Keratinocyte (primary cell): ENCODE data around the gene ZNF143. TPM values are rescaled to one million over a fixed set of nuclear protein-coding genes. Genes with fewer than 3 reads are reported as not detected.
"Not testable (repeated sequence)": the region's sequence is repeated elsewhere in the genome, so short reads cannot be mapped to it uniquely, and the experiment has no call there.

Experiments
- DNase-seq: peaks from one replicate; pipeline ENCODE4 v3.0.0-alpha.2; 2011; ENCODE audit warnings: low read depth, missing footprints, low spot score
- FAIRE-seq: peaks from 2 replicates; lab custom pipeline; 2011; peaks lifted over from hg19 to GRCh38; lab: Jason Lieb, UNC
- H2AFZ ChIP-seq: 2 replicates; pipeline ENCODE4 v1.6.0; 2012; ENCODE audit warnings: low read length, control low read depth, inconsistent platforms; ENCODE audit not compliant: control insufficient read depth
- H3K27ac ChIP-seq: 2 replicates; pipeline ENCODE4 v1.5.1; 2011; ENCODE audit warnings: low read length; ENCODE audit not compliant: control insufficient read depth, insufficient read depth
- H3K27me3 ChIP-seq: 3 replicates; pipeline ENCODE4 v1.6.0; 2011; ENCODE audit warnings: low read length; ENCODE audit not compliant: control insufficient read depth, insufficient read depth; ENCODE audit errors: extremely low read depth
- H3K36me3 ChIP-seq, 2 experiments: 2 replicates in 1 of 2; 3 replicates in 1 of 2; pipeline ENCODE4 v1.5.1; 2011; ENCODE audit warnings: low read length in 2 of 2, mild to moderate bottlenecking in 1 of 2; ENCODE audit not compliant: control insufficient read depth in 2 of 2, insufficient read depth in 2 of 2; ENCODE audit errors: extremely low read depth in 1 of 2
- H3K4me1 ChIP-seq: 3 replicates; pipeline ENCODE4 v1.5.1; 2011; ENCODE audit warnings: low read length; ENCODE audit not compliant: control insufficient read depth, insufficient read depth; ENCODE audit errors: extremely low read depth
- H3K4me2 ChIP-seq: 3 replicates; pipeline ENCODE4 v1.6.0; 2011; ENCODE audit warnings: low read depth, low read length; ENCODE audit not compliant: control insufficient read depth, insufficient read depth; ENCODE audit errors: extremely low read depth
- H3K4me3 ChIP-seq, 3 experiments: fragments of 200-600 bp in 1 of 3; sonication (generic) in 1 of 3; 2 replicates in 2 of 3; 3 replicates in 1 of 3; pipeline ENCODE4 v1.5.1; 2011 to 2016; ENCODE audit warnings: low read length in 3 of 3, mild to moderate bottlenecking in 3 of 3, control low read depth in 2 of 3, inconsistent platforms in 1 of 3, low read depth in 1 of 3, mixed read lengths in 1 of 3, mixed run types in 1 of 3, moderate library complexity in 1 of 3; ENCODE audit not compliant: control insufficient read depth in 2 of 3, insufficient read depth in 2 of 3; ENCODE audit errors: extremely low read depth in 1 of 3
- H3K79me2 ChIP-seq: 2 replicates; pipeline ENCODE4 v1.6.0; 2012; ENCODE audit warnings: low read length; ENCODE audit not compliant: control insufficient read depth, insufficient read depth
- H3K9ac ChIP-seq: 3 replicates; pipeline ENCODE4 v1.6.0; 2011; ENCODE audit warnings: low read length; ENCODE audit not compliant: control insufficient read depth, insufficient read depth; ENCODE audit errors: extremely low read depth
- H3K9me1 ChIP-seq: 3 replicates; pipeline ENCODE4 v1.6.0; 2011; ENCODE audit warnings: low read length; ENCODE audit not compliant: control insufficient read depth, insufficient read depth; ENCODE audit errors: extremely low read depth
- H3K9me3 ChIP-seq: 2 replicates; pipeline ENCODE4 v1.5.1; 2012; ENCODE audit warnings: low read depth, low read length; ENCODE audit not compliant: control insufficient read depth
- H4K20me1 ChIP-seq: 3 replicates; pipeline ENCODE4 v1.6.0; 2011; ENCODE audit warnings: low read length; ENCODE audit not compliant: control insufficient read depth, insufficient read depth; ENCODE audit errors: extremely low read depth
- CTCF ChIP-seq, 3 experiments: IDR thresholded peaks in 1 of 3; conservative IDR thresholded peaks in 1 of 3; optimal IDR thresholded peaks in 1 of 3; 2 replicates in 2 of 3; 3 replicates in 1 of 3; pipeline versions ENCODE3 to v1.5.1; 2011; ENCODE audit warnings: low read length in 3 of 3, mild to moderate bottlenecking in 3 of 3, moderate library complexity in 2 of 3, control low read depth in 1 of 3, inconsistent platforms in 1 of 3; ENCODE audit not compliant: insufficient read depth in 2 of 3; ENCODE audit errors: extremely low read depth in 1 of 3
- EZH2 ChIP-seq: IDR thresholded peaks from one replicate; pipeline ENCODE4 v1.6.1; 2012; ENCODE audit warnings: inconsistent platforms, mild to moderate bottlenecking, low read length, moderate library complexity
- dilution Hi-C: fragments of 300-500 bp; cut with MboI; formaldehyde crosslinking; loops from one replicate; pipeline ENCODE4 v1.7.0; 2020; ENCODE audit warnings: low sequenced_read_pairs; ENCODE audit not compliant: extremely low pct_ligation_motif_present
- polyA plus RNA-seq, 5 experiments: library from polyadenylated mRNA; depleted of rRNA in 3 of 5; stranded (reverse) in 3 of 5; stranded (forward) in 1 of 5; unstranded in 1 of 5; fragments of >200 nt; gene quantifications; 1 replicate in 1 of 5; 2 replicates in 3 of 5; 3 replicates in 1 of 5; pipeline versions ENCODE4 v1.2.1 to v1.2.3, GENCODE V29; 2011 to 2012; ENCODE audit warnings: missing spikeins in 2 of 5, low read depth in 1 of 5, low replicate concordance in 1 of 5

ZNF143 gene
- polyA plus RNA-seq, 1 donor (not counting 4 experiments of a cell fraction or from before 2014, with no cell fraction given): 32.0 TPM

- H4K20me1 ChIP-seq: no peaks in the 10 kb centered on the region
- no peaks in the 10 kb centered on the region for H3K9me3 ChIP-seq
- no peaks in the 10 kb centered on the region for H3K79me2 ChIP-seq
- DNase-seq (no peak), FAIRE-seq (no peak)
- dilution Hi-C loops: no loop called here
- TF ChIP-seq EZH2 (no peak), CTCF (optimal IDR thresholded peaks at IDR 0.05 in 1 of 3, IDR thresholded peaks at IDR 0.05 in 1 of 3, conservative IDR thresholded peaks at IDR 0.05 in 1 of 3; ENCODE audit: extremely low read depth in 1 of 3, insufficient read depth in 2 of 3, low read length in 3 of 3) (no peak)
- H3K9ac ChIP-seq: no peak overlapping the region
- H3K4me3 ChIP-seq: no peak overlapping the region
- H3K9me1 ChIP-seq: no peaks in the 10 kb centered on the region
- H3K27ac ChIP-seq: no peak overlapping the region
- no peaks in the 10 kb centered on the region for H3K27me3 ChIP-seq
- H3K4me1 ChIP-seq: no peaks in the 10 kb centered on the region
- no peak overlapping the region for H2AFZ ChIP-seq
- H3K36me3 ChIP-seq: peaks cover 5 to 6% of the 10 kb centered on the region in 2 experiments
- H3K4me2 ChIP-seq: no peak overlapping the region
Measured at GRCh38 chr11:9509041-9509440, 48.2 kb downstream of the ZNF143 start.

- FAIRE-seq: no peak
Measured at GRCh38 chr11:9512370-9513019, 51.7 kb downstream of the ZNF143 start.

GRCh38 chr11:9514576-9514975 is 53.8 kb downstream of the ZNF143 start:
- H3K27me3 ChIP-seq, H3K4me2 ChIP-seq, H4K20me1 ChIP-seq, H2AFZ ChIP-seq, dilution Hi-C loops, H3K4me3 ChIP-seq, FAIRE-seq, H3K9me3 ChIP-seq, H3K9me1 ChIP-seq, H3K4me1 ChIP-seq, H3K9ac ChIP-seq, DNase-seq, H3K36me3 ChIP-seq, H3K79me2 ChIP-seq, H3K27ac ChIP-seq: not testable (repeated sequence)

More at GRCh38 chr11:9512370-9513019, 51.7 kb downstream of the ZNF143 start:
- Histone ChIP-seq H3K9me1 (no peaks in the 10 kb centered on the region), H3K4me3 (no peak overlapping the region), H3K9ac (no peak overlapping the region), H3K4me1 (no peaks in the 10 kb centered on the region), H3K79me2 (no peaks in the 10 kb centered on the region), H2AFZ (no peak overlapping the region), H3K27me3 (no peaks in the 10 kb centered on the region), H3K27ac (no peak overlapping the region), H3K4me2 (no peak overlapping the region), H3K9me3 (no peaks in the 10 kb centered on the region), H3K36me3 (peaks cover 6 to 8% of the 10 kb centered on the region in 2 experiments), H4K20me1 (no peaks in the 10 kb centered on the region)
- no peak for DNase-seq
- TF ChIP-seq EZH2 (no peak), CTCF (optimal IDR thresholded peaks at IDR 0.05 in 1 of 3, IDR thresholded peaks at IDR 0.05 in 1 of 3, conservative IDR thresholded peaks at IDR 0.05 in 1 of 3; ENCODE audit: extremely low read depth in 1 of 3, insufficient read depth in 2 of 3, low read length in 3 of 3) (no peak)
- dilution Hi-C loops: no loop called here
